Activated effector memory CD4-positive, alpha-beta T cell treated with anti-CD3 and anti-CD28 coated beads, Interleukin-2, amount 50 U/mL, for 16 hours (primary cell): ENCODE data around the gene TSPAN3.

ENCODE experiments used
- DNase-seq: peaks from one replicate; pipeline ENCODE4 v3.0.0-alpha.2; 2020

The TSPAN3 gene

DNA sequence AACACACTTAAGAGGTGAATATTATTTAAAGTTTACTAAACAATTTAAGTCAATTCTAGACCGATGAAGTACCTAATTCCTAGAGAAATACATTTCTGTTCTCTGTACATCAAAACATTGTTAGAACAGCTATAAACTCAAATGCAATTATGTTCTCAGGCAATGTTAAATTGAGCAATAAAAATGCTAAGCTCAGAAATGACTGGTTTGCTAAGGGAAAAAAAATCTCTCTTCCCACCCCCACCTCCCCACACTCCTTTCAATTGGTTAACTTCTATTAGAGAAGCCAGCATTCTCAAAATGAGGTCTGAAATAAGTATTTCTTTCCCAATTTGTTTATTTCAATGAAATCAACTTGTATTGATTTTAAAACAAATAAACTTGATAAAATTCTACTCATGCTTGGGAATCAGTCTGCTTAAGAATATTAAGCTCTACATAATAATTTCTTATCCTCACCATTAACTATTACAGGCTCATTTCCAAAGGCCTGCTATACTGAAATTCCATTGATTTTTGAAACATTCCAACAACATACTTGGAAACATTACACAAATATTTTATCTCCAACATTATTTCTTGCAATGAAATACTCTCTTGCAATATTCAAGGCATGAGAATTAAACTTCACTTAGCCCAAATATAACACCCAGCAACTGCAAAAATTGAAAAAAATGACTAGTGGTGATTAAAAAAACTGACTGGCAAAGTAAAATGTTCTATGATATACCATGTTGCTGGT lies 22.6 kb downstream of the TSPAN3 start:
- no peak for DNase-seq

DNA sequence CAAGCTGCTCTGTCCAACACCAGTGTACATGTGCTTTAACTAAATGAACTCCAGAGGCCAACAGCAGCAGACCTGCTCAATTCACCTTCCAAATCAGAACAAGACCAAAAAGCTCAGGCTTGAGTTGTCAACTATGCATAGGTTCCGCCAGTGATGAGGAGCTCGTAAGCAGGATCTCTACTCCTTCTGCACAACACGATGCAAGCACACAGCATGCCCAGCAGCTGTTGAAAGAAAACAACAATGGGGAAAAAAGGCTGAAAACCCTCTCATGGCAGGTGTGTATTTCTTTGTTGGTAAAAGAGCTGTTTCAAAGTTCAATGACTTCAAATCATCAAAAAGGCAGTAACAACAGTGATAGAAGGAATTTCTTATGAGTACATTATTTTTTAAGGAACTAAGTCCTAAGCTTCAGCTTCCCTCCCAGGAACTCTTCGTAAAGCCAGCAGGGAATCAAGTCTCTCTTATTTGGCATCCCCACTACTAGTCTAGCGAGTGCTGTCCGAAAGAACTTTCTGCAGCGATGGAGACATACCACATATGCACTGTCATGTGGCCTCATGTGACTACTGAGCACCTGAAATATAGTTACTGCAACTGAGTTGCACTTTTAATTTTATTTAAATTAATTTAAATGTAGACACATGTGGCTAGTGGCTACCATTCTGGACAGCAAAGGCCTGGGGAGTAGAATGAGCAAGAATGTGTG lies 24.1 kb downstream of the TSPAN3 start:
- no peak for DNase-seq

DNA sequence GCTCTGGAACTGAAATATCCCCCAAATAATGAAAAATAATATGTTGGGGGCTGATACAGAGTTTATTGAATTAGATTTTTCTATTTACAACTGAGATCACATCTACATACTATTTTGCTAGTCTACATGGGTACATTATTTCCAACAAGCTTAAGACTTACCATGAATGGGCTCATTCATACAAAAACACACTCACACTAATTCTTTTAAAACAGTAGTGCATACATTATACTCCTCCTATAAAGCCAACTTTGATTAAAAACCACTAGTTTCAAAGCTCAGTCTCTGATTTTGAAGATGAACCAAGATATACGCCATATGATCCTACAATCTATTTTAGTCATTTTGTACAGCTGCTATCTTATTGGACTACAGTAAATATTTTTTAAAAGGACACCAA lies 24.9 kb downstream of the TSPAN3 start:
- no peak for DNase-seq

DNA sequence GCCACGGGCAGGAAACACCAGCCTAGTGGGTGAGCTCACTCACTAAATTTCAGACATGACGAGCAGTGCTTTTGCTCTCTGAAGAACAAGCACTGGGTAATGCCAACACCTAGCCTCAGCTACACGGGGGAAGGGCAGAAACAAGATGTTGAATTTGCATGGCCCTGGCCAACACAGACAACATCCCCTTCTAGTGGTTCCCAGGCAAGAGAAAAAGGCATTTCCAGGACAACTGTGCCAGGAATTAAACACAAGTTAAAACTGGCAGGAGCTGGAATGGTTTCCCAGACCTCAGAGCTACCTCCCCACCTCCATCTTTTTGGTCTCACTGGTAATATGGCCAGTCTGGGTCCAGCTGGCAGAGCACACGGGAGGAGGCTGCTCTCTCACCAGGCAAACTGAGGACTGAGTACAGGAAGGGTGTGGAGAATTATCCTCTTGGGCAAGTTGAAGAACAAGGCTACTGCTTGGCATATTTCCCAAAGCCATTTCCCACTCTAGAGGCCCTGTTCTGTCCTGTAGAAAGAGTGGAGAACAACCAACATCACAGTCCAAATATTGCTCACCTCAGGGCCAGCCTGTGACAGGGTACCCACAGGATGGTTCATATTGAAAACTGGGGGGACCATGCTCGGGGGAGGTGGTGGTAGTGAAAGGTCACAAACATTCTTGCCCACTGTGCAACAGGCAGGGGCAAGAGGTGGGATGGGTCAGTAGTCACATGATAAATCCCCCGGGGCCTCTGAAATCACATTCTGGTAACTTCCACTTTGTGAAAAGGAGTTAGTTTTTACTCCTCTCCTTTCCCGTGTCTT lies 26.5 kb downstream of the TSPAN3 start:
- DNase-seq: no peak

DNA sequence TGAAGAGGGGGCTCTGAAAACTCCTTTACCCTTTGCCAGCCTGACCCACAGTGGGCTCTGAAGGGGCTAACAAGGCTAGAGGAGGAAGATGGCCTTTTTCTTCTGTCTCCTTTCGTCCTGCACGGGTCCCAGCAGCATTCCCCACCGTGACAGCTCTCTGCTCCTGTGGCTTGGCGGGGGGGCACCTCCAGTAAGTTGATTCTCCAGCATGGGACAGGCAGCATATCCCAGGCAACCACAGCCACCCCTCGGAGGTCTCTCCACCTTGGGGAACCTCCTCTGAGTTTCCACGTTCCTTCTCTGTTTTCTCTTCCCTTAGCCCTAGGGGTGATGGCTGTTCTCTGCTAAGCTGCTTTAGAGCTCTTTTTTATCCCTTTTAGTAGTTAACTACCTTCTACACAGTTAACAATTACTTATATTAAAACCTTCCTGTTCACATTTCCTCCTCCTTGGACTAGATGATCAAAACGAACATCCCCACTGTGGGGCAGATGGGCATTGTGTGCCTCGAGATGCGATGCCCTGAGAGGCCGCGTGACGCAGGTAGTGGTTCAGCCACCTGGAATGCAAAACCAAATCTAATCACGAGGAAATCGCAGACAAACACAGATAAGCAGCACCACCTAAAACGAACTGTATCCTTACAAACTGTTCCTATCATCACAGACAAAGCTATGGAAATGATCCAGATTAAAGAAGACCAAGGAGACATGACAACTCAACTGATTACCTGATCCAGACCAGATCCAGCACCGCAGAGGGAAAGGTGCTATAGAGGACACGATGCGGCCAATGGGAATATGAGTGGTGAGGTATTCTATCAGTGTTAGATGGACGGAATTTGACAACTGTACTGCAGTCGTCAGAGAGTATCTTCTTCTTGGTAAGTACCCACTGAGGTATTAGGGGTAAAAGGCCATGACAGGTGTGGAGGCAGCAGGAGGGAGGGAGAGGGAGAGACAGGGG lies 27.7 kb downstream of the TSPAN3 start:
- DNase-seq: no peak

DNA sequence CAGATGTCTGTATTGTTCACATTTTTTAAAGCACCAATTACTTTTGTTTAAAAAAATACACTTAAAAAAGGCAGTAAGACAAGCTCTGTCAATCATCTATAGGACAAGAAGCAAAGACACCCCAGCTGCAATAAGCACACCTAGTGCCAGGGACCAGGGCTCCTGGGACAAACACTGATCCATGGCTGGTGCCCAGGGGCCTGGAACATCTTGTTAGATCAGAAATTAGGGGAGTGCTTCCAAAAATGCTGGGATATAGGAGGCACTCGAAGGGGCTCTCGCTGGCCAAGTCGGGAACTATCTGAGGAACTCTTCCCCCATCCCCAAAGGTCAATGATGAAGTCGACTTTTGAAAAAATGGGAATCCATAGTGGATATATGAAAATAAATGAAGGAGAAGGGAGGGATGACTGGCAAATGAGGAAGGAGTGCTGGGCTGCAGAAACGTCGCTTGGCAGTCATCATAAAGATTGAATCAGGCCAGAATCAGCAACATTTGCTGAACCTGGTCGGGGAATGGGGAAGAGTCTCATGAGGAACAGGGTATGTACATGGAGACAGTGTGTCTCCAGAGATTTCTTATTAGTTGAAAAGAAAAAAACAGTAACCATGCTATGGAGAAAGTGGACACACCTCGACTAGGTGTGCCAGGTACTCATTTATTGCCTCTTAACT lies 28.5 kb downstream of the TSPAN3 start:
- no peak for DNase-seq

DNA sequence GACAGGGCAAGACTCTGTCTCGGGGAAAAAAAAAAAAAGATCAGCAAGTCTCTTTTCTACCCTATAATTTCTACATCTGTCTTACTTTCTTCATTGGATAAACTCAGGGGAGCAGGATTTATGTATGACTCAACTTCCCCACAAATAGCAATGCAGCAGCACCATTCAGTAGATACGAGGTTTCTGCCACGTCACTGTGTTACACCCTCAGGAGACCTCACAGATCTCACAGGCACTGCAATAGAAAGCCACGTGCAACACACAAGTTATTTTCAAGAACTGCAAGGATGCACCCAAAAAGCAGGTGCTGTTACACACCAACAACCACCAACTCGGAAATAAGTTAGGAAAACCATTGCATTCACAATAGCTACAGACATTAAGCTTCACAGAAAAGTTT lies 30.2 kb downstream of the TSPAN3 start:
- DNase-seq: no peak

DNA sequence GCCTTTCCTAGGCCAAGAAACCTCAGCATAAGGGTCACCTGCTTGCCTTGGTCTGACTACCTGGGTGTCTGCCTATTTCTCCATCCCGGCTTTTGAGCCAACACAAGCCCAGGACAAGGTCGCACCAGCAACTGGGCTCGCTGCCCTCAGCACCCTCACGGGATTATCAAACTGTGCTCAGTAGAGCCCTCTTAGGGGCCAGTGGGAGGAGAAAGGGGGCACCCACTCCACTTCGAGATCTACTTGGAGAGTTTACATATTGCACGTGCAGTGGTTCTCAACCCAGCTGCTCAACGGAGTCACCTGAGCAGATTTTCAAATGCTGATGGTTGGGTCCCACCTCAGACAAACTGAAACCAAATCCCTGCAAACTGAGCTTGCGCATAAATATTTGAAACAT lies 31.1 kb downstream of the TSPAN3 start:
- DNase-seq: no peak

DNA sequence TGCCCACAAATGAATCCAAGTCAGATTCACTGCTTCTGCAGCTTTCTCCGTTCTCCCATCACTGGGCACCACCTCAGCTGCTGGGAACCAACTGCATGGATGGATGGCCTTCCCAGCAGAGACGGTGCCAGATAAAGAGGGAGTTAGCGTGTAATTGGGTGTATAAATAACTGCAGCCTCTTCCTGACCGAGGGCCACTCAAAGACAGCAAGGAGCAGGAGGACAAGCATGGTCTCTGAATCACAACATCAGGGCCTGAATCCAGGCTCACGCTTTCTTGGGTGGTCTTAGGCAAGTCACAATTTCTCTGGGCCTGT lies 31.7 kb downstream of the TSPAN3 start:
- no peak for DNase-seq

DNA sequence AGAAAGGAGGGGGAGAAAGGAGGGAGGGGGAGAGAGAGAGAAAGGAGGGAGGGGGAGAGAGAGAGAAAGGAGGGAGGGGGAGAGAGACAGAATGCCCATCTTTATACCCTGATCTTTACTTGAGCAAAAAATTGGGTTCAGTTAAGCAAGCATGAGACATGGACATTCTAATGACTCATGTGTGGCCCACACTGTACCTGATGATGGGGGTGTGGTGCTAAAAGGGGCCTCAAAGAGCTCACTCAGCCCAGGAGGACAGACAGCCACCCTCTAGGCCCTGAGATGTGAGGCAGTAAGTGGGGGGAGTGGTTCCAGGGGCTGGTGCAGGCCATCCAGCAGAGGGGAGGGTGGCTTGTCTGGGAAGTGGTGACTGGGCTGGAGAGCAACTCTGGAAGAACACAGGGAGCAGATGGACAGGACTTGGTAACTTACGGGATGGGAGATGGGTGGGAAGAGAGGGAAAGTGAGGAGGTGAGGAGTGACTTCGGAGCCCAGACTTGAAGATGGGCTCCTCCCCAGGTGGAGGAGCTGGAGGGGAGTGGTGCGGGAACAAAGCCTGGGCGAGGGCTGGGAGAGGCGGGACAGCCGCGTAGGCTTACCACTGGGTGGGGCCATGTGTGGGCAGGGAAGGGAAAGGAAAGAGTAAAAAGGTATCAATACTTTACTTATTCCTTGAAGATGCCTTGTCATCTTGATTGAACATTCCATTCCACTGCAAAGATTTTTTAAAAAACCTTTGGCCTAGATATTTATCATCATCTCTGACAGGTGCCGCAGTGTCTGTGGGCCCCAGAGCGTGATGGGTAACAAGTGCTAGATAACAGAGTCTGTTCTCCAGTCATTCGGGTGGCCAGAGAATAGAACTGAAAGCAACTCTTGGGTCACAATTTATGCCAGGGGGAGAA lies 32.3 kb downstream of the TSPAN3 start:
- no peak for DNase-seq

DNA sequence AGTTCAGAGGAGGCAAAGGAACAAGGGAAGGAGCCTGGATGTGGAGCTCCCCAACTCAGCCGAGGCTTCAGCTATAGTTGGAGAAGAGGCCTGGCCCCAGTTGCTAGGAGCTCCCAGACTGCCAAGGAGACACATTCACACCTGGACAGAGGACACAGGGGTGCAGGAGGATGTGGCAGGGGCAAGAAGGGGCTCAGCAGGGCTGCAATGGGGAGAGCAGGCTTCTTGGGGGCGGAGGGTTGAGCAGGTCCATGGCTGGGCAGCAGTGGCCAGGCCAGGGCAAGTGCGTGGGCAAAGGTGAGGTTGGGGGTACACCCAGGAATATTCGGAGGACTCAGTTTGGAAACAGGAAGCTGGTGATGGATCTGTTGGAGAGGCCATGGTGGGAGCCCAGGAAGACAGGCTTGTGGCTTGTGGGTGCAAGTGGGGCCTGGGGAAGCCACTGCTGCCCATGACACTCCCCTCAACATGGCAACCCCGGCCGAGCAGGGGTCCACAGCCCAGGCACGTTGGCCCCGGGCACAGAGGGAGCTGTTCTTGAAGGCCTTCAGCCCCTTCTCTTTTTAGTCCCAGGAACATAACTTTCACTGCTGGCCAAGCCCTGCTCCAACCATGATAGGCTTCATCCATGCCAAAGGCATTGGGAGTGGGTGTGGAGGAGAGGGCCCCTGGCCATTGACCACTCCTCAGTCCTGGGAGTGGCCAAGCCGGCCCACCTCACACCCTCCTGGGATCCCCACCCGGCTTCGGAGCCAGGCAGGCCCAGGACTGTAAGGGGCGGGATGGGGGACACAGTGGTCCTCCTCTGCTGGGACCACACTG lies 33.3 kb downstream of the TSPAN3 start:
- peak; percentile 63 for DNase-seq

DNA sequence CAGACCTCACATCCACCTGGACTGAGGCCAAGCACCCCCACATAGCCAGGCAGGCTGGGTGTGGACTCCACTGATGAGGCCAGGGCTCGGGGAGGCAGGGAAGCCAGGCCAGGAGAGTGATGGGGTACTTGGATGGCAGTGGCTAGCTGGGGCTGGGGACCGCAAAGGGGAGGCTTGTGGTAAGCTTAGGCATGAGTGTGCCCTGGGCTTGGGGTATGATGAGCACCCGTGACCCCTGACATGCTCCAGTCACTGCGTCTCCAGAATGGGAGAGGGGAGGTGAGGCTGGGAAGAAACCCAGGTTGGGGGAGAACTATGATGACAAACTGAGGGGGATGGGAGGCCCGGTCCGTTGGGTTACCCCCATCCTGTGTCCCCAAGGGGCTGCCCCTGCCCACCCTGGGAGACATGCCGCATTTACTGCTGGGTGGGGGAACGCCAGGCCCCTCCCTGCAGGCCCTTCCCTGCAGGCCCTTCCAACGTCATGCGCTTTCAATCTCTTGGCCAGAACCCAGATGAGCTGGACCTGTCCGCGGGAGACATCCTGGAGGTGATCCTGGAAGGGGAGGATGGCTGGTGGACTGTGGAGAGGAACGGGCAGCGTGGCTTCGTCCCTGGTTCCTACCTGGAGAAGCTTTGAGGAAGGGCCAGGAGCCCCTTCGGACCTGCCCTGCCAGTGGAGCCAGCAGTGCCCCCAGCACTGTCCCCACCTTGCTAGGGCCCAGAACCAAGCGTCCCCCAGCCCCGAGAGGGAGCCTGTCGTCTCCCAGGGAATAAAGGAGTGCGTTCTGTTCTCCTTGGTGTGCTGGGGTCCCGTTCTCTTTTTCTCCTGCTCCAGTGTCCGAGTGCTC lies 34.1 kb downstream of the TSPAN3 start:
- no peak for DNase-seq

DNA sequence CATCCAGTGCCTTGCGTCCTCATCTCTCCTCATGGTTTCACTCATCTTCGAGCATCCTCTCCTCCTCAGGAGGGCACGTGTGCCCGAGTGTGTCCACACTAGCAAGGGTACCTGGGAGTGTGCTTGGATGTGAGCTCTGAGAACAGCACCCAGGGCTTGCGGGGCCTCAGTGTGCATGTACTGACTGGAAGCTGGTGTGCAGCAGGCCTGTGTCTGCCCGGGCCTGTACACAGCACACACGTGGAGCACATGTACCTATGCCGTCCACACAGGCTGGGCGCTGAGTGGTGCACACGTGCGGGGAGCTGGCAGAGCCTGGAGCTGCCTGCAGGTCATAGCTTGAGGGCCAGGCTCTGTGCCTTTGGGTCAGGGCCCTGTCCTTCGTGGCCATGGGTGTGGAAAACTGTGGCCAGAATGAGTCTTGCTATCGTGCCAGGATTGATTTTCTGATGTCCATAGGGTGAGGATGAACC lies 34.9 kb downstream of the TSPAN3 start:
- no peak for DNase-seq

DNA sequence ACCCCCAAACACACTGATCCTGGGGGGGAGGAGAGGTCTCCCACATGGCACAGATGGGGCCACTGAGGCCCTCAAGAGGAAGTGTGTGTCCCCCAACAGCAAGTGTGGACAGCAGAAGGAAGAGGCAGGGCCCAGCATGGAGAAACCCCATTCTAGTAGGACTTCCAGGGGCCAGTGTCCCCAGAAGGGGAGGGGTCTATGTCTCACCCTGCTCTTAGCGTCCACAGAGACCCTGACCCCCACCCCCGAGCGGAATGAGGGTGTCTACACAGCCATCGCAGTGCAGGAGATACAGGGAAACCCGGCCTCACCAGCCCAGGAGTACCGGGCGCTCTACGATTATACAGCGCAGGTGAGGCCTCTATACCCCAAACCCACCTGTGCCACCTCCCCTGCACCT lies 35.3 kb downstream of the TSPAN3 start:
- DNase-seq: no peak

DNA sequence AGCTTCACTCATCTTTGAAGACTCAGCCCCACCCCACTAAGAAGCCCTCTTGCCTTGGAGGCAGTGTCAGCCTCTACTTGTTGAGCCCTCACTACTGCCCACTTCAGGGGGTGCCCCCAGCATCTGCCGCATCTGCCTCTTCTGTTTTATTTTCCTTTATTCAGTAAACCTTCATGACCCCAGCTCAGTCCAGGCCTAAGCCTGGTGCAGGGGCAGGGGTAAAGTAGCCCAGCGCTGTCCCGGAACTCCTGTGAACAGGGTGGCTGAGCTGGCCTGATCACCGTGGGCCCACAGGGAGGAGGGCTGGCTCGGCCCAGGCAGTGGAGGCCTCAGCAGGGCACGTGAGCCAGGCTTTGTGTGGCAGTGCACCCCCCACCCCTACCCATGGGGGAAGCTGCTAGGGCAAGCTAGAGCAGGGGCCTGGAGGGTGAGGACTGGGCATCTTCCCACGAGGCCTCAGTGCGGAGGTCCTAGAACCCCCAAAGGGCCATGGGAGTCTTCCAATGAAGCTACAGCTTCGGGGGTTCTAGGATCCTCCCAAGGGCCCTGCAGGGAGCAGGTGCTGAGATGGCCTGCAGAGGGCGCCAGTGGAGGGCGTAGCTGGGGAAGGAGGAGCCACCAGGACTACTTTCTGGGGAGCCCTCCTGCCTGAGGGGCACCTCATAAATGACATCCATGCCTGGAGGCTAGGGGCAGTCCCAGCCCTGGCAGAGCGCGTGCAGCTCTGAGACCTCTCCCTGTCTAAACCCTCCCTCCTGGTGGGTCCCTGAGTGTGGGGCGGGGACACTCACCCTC lies 36.0 kb downstream of the TSPAN3 start:
- DNase-seq: peak; percentile 80

DNA sequence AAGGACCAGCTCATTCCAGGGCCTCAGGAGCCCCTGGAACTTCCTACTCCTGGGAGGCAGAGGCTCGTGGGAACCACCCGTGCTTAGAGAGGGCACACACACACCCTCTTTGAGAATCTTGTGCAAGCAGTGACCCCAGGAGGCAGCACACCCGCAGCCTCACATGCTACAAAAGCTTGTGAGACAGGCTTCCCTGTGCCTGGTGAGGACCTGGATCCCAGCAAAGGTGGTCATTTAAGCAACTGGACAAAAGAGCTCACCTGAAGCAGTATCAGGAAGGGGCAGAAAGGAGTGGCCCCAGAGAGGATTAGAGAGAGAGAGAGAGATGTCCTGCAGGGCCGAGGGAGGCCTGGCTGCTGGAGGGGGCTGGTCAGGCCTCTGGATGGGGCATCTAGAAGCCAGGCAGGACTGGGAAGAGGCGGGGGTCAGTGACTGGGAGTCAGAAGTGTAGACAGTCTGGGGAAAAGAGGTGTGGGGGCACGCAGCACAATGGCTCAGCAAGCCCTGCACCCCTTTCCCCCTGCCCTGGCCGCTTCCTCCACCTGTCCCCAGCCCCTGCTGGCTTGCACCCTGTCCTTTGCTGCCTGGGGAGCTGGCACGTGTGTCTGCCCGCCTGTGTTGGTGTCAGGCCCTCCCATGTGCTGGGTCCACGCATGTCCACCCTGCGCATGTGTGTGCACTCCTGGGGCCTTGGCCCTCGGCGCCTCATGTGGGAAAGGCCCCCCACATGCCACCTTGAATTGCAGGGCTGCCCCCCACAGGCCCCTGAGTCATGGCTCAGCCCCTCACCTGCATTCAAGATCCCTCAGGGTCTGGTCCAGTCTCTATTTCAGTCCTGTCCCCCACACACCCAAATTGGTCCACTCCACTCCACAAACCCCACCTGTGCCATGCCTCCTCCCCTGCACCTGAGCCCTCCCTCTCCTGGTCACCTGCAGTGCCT lies 36.9 kb downstream of the TSPAN3 start:
- peak; percentile 60 for DNase-seq

DNA sequence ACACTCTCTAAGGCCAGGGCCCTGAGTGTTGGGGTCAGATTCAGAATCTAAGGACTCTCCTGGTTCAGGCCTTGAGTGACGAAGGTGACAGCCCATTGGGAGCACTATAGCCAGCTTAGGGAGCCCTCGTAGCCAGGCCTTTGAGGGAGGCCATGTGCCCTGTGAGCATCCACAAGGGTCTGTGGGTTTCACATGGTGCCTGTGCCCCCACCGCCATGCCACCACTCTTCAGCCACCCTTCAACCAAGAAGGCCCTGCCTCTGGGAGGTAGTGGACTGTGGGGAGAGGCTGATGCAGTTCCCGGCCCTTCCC lies 37.5 kb downstream of the TSPAN3 start:
- no peak for DNase-seq
